Measurements from ENCODE around the gene SMIM3.
"Not testable (repeated sequence)": the region's sequence is repeated elsewhere in the genome, so short reads cannot be mapped to it uniquely, and the experiment has no call there.

SMIM3 gene

DNA sequence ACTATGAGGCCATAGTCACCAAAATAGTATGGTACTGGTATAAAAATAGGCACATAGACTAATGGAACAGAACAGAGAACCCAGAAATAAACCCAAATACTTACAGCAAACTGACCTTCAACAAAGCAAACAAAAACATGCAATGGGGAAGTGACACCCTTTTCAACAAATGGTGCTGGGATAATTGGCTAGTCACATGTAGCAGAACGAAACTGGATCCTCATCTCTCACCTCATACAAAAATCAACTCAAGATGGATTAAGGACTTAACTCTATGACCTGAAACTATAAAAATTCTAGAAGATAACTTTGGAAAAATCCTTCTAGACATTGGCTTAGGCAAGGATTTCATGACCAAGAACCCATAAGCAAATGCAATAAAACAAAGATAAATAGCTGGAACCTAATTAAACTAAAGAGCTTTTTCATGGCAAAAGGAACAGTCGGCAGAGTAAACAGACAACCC lies 14.9 kb downstream of the SMIM3 start:
- DNase-seq (ENCODE audit: low read depth, low spot score) = not testable (repeated sequence)

DNA sequence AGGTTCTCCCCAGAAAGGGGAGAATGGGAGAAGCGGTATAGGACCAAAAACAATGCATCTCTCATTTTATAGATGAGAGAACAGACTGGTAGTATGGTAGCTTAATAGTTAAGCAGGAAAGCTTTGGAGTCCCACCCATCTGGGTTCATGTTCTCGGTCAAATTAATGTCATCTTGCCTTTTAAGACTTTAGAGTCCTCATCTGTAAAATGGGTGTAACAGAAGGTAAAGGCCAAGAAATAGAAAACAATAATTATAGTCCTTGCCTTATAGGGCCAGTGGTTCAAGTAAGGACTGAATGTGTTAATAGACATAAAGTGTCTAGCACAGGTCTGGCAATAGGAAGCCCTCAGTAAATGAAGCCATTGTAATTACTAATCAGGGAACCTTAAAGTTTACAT lies 16.4 kb downstream of the SMIM3 start:
- no peak for DNase-seq (ENCODE audit: low read depth, low spot score)

DNA sequence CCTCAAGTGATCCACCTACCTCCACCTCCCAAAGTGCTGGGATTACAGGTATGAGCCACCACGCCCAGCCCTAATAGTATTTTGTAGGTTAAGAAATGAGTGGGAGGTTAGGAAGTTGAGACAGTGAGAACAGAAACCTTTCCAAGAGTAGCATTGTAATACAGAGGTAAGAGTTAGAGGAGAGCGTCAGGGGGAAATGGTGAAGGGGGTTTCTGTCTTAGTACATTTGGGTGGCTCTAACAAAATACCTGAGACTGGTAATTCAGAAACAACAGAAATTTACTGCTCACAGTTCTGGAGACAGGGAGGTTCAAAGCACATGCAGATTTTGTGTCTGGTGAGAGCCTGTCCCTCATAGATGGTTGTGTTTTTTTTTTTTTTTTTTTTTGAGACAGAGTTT lies 18.8 kb downstream of the SMIM3 start:
- DNase-seq (ENCODE audit: low read depth, low spot score) = no peak

DNA sequence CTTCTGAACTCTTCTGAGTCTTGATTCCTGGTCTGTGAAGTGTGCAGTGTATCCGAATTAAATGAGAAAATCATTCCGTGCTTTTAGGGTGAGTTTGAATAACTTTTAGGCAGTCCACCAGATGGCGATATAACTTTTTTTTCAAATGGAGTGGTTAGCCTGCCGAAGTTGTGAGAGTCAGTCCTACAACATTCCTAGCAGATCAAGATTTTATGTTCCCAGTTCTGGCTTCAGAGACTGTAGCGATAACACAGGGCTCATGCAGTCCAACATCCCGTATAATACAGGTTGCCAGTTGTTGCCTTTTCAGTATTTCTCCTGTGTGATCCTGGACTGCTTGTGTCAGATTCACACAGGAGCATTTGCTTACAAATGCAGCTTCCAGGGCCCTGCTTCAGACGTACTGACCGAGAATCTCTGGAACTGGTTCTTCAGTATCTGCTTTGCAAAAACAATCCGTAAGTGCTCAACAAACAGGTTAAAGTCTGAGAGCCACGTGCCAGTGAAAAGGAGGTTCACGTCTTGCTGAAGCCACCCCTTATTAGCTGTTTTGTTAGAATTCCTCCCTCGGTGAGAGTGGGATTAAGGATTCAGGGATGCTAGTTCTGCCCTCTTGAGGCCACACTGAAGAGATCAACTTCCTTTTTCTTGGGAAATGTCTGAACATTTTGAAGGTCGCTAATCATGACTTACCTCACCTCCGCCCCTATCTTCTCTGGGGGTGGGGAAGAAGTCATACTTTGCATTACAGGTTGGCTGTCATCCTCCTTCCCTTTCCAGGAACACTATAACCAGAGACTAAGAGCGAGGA lies 22.8 kb downstream of the SMIM3 start:
- peak; percentile 47 for DNase-seq (ENCODE audit: low read depth, low spot score)

DNA sequence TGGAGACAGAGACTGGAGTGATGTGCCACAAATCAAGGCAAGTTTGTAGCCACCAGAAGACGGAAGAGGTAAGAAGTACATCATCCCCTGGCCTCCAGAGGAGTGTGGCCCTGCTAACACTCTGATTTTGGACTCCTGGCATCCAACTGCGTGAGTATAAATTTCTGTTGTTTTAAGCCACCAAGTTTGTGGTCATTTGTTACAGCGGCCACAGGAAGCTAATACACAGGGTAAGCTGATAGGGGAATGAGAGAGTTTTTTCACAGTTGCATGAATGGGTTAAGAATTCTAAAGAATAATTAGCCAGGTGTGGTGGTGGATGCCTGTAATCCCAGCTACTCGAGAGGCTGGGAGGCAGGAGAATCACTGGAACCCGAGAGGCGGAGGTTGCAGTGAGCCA lies 25.8 kb downstream of the SMIM3 start:
- no peak for DNase-seq (ENCODE audit: low read depth, low spot score)

DNA sequence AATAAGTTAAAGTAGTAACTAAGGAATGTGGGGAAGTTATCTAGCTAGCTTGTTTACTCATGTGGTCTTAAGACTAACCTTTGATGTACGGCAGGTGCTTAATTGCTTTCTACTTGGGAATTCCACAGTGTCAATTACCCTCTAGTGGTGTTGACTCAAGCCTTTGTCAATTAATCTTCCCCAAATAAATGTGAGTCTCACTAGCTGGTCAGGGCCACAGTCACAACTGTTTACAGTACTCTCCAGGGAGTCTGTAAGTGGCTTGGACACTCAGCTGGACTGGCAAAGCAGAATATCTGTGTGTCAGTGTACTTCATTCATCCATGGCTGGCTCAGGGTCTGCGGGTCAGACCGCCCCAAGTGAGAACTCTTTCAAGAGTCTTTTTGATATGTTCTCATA lies 30.8 kb downstream of the SMIM3 start:
- DNase-seq (ENCODE audit: low read depth, low spot score) = no peak

DNA sequence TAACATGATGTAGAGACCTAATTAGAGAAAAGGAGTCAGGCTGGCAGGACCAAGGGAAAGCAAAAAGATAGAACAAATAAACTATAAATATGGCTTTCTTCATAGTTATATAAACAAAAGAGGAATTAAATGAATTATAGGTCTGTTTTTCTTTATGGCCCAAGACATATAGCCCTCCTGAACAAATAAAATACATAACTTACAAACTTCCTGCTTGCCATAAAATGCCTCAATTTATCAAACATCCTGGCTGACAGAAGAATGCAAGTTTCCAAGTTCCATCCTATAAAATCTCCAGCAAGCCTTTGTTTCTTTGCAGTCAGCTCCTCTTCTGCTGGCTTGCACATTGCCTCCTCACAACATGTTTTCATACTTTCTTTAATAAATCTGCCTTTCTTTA lies 36.5 kb downstream of the SMIM3 start:
- DNase-seq (ENCODE audit: low read depth, low spot score) = no peak

DNA sequence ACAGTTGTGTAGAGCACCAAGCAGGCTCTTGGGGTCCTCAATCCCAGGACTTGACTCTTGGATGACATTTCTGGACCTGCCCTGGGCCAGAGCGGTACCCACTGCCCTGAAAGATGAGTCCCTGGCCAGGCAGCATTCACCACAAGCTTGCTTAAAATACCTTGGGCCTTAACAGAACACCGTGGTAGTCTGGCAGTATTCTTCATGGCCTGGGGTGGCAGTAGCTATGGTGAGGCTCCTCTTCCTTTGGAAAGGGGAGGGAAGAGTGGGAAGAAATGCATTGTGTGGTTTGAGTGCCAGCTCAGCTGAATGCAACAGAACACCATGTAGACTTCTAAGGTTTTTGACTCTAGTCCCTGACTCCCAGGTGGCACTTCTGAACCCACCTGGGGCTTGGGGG lies 38.4 kb downstream of the SMIM3 start:
- no peak for DNase-seq (ENCODE audit: low read depth, low spot score)

DNA sequence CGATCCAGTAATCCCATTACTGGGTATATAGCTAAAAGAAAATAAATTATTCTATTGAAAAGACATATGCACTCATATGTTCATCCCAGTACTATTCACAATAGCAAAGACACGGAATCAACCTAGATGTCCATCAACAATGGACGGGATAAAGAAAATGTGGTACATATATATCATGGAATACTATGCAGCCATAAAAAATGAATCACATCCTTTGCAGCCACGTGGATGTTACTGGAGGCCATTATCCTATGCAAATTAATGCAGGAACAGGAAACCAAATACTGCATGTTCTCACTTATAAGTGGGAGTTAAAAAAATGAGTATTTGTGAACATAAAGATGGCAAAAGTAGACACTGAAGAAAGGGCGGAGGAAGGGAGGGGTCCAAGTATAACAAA lies 51.2 kb downstream of the SMIM3 start:
- DNase-seq (ENCODE audit: low read depth, low spot score) = no peak

DNA sequence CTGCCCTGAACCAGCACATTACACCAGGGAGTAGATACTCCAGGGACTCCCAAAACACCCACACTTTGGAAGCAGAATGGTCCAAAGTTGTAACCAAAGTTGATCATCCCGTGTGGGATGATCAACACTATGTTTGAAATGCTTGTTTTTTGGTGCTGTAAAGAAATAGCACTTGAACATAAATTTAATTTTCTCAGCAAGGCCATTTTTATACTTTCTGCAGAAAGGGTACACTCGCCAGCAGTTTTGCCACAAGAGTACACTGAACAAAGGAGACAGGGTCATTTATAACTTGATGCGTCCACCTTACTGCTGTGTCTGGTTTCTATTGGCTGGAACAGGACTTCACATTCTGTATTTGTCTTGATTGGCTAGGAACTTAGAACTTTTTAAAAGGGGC lies 53.3 kb downstream of the SMIM3 start:
- not testable (repeated sequence) for DNase-seq (ENCODE audit: low read depth, low spot score)

DNA sequence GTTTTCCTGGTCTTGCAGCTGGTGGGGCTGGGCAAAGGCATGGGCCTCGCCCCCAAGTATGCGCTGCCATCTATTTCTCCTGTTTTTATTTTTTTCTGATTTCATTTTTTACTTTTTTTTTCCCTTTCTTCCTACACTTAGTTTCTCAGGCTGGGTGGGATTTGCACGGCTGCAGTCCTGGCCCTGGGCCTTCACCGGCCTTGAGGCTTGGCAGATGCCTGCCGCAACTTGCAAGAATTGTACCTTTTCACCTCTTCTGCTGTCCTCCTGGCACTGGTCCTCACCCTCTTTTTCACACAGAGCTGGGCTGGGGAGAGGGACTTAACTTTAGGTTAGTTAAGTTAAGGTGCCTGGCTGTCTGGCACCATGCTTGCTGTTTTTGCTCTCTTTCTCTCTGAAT lies 57.5 kb downstream of the SMIM3 start:
- DNase-seq (ENCODE audit: low read depth, low spot score) = no peak

DNA sequence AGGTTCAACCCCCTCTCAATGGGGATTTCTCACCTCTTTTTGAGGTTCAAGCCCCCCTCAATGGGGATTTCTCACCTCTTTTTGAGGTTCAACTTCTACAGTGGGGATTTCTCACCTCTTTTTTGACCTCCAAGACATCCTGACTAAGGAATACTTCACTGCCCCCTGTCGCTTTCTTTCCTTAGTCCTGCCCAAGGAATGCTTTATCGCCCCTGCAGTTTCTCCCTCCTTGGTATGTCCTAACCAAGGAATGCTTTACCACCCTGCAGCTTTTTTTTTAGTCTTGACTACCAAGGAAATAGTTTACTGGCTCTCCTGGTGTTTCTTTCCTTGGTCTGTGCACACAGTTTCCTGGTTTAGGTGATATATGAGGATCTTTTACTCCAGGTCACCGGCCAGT lies 58.1 kb downstream of the SMIM3 start:
- DNase-seq (ENCODE audit: low read depth, low spot score) = no peak

DNA sequence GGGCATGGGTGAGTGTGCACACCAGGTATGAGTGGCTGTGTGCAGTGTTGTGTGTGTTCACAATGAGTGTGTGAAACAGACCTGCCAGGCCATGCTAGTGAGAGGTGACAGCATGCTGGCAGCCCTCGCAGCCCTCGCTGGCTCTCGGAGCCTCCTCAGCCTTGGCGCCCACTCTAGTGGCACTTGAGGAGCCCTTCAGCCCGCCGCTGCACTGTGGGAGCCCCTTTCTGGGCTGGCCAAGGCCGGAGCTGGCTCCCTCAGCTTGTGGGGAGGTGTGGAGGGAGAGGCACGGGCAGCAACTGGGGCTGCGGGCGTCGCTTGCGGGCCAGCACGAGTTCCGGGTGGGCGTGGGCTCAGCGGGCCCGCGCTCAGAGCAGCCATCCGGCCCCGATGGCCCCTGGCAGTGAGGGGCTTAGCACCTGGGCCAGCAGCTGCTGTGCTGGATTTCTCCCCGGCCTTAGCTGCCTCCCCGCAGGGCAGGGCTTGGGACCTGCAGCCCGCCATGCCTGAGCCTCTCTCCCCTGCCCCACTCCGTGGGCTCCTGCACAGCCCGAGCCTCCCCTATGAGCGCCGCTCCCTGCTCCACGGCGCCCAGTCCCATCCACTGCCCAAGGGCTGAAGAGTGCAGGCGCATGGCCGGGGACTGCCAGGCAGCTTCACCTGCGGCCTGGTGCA lies 66.8 kb downstream of the SMIM3 start:
- DNase-seq (ENCODE audit: low read depth, low spot score) = not testable (repeated sequence)

DNA sequence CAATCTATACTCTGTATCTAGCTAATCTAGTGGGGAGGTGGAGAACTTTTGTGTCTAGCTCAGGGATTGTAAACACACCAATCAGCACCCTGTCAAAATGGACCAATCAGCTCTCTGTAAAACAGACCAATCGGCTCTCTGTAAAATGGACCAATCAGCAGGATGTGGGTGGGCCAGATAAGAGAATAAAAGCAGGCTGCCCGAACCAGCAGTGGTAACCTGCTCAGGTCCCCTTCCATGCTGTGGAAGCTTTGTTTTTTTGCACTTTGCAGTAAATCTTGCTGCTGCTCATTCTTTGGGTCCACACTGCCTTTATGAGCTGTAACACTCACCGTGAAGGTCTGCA lies 67.7 kb downstream of the SMIM3 start, which contains the start of gene IRGM:
IRGM (plus strand) TSS at position 214 of the 346 bp plus-strand sequence. CDS start 1,603 bp downstream, outside the sequence.
- DNase-seq (ENCODE audit: low read depth, low spot score) = not testable (repeated sequence)
